HG02981 (cell line): ENCODE results near the gene GDF7.

ENCODE experiments used
- ATAC-seq: cut with Tn5 transposase; IDR thresholded peaks from one replicate; pipeline ENCODE4 v1.9.1; 2021; ENCODE audit warnings: mild to moderate bottlenecking, moderate library complexity; ENCODE audit not compliant: unreplicated experiment

Gene GDF7

DNA sequence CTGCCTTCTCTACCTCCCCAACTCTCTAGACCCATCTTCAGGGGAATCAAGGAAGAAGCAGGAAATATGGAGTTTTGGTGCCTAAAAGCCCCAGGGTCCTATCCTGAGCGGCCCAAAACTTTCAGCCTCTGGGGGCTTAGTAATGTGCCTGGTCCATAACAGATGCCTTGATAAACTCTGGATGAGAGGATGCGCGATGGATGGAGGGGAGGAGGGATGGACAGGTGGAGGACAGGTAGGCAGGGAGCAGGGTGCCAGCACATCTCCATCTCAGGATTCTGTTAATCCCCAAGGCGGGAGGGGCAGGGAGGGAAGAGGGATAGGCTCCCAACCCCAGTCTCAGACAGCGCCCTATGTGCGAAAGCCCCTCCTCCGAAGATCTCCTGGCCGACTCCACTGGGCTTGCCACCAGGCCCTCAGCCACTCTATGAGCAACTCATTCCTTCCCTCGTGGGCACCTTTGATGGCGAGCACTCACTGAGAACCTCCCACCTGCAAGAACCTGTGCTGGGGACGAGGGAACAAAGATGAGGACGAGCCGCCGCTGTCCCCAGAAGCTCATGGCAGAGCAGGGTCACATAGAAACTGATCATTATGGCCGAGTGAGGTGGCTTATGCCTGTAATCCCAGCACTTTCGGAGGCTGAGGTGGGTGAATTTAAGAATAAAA, 39.1 kb upstream of the GDF7 start:
- no peak for ATAC-seq

- no peak for ATAC-seq
Observed at GRCh38 chr2:20629181-20629580, 37.8 kb upstream of the GDF7 start.

- ATAC-seq, result no peak
Observed at GRCh38 chr2:20629581-20630171, 37.3 kb upstream of the GDF7 start.

DNA sequence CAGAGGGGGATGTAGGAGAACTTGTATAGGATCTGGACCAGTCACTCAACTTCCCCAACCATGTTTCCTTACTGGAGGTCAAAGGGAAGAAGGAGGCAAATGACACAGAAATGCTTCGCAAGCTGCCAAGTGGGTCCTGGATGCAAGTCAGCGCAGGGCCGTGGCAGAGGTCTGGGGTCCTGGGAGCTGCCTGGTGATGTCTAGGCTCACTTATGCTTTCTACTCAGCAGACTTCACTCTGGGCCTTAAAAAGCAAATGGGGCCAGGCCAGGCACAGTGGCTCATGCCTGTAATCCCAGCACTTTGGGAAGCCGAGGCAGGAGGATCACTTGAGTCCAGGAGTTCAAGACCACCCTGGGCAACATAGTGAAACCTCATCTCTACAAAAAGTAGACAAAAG, 36.0 kb upstream of the GDF7 start:
- ATAC-seq, result no peak

DNA sequence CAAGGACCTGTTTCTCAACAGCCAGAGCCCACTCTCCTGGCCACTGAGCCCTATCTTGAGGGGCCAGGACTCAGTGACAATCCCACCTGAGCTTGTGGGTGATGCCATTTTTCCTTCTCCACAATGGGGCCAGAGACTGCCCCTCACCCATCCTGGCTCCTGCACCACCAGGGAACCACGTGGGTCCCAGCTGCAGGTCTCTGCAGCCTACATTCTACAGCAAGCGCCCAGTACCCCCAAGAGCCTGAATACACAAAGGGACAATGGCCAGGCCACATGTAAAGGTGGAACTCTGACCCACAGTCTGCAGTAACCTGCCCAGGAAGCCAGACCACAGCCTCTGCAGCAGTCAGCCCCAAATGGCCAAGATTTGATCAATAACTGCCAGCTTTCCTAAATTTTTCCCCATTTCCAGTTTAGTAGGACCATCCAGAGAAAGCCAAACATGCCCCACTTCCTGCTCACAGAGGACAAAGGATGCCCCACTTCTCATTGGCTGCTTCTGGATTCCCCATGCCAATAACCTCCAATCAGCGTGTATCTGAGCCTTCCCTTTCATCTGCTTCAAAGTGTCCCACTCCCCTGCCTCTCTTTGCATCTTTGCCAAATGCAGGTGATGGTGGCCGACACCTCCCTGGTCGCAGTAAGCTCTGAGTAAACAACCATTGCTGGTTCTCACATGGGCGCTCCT, 35.2 kb upstream of the GDF7 start:
- no peak for ATAC-seq

GRCh38 chr2:20632446-20632990, 34.4 kb upstream of the GDF7 start:
- ATAC-seq, result no peak

DNA sequence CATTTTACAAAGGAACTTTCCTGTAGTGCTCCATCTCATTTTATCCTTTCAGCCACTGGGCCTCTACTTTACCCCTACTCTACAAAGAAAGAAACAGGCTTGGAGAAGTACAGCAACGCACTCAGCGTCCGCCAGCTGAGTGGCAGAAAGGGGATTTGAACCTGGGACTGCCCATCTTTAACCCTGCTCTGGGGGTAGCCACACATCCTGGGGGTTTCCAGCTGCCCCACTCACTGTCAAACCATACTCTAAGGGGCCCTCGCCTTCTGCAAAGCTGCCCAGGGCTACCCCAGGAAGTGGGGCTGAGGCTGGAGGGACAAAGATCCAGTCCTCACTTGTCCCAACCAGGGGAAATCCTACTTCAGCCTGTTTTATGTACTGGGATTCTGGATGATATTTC, 33.9 kb upstream of the GDF7 start:
- no peak for ATAC-seq

DNA sequence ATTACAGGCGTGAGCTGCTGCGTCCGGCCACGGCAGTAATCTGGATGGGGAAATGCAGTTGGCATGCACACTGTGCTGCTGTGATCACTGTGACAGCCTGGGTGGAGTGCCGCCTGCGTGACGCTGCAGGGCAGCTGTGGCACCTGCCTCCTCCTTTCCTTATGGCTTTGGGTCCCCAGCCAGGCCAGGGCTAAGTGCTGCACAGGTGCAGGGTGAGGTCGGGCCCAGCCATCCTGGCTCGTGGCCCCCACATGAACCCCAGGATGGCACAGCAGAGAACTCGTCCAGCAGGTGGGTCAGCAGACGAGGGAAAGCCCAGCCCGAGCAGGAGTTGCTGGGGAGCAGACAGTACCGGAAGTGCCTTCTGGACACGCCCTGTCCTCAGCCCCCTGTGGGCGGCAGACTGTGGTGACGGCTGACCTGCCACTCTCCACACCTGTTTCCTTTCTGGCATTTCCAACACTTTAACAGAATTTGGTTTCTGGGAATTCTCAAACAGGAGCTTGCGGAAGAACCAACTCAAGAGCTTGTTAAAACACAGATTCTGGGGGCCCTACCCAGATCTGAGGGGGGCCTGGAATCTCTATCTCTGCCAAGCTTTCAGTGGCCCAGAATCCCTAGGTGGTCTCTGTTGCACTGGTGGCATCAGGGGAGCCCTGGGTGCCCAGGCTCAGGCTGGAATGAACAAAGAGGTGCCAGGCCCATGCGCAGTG, 33.0 kb upstream of the GDF7 start:
- ATAC-seq, result no peak

- ATAC-seq, result no peak
Observed at GRCh38 chr2:20634507-20635112, 32.3 kb upstream of the GDF7 start.

DNA sequence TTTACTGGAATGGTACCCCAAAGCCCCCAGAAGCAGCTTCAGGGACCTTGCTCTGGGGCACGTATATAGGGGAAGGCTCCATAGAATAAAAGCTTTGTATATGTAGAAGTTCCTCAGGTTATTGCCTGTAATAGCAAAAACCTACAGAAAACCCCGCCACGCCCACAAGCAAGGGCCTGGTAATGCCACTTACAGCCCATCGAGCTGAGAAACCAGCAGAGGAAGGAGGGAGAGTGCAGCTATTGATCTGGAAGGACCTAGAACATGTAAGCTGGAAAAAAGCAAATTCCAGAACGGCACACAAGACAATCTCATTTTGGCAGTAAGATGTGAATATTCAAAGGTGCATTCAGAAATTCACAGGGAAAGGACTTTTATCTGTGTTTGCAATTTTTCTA, 31.8 kb upstream of the GDF7 start:
- ATAC-seq, result no peak

GRCh38 chr2:20635675-20636584, 31.0 kb upstream of the GDF7 start:
- ATAC-seq, result peak; percentile 87

GRCh38 chr2:20637147-20637546, 29.8 kb upstream of the GDF7 start:
- ATAC-seq, result no peak

DNA sequence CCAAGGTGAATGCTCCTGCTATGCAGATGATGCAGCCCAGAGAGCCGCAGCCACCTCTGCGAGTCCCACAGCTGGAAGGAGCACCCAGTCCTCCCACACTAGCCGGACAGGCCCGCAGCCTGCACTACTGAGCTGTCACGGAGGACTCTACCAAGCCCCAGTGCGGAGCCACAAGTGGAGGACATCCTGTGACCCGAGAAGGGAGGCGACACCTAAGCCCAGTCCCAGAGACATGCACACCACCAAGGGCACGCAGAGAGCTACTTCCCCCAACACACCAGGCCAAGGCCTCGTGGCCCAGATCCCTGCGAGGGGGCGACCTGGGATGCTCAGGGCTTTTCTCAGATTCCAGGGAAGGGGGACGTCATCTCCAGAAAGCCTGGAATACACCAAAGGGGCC, 28.9 kb upstream of the GDF7 start:
- no peak for ATAC-seq

- ATAC-seq, result no peak
Observed at GRCh38 chr2:20638646-20639430, 28.1 kb upstream of the GDF7 start.

- ATAC-seq, result no peak
Observed at GRCh38 chr2:20640411-20641122, 26.4 kb upstream of the GDF7 start.

- no peak for ATAC-seq
Observed at GRCh38 chr2:20641123-20641985, 25.6 kb upstream of the GDF7 start.

DNA sequence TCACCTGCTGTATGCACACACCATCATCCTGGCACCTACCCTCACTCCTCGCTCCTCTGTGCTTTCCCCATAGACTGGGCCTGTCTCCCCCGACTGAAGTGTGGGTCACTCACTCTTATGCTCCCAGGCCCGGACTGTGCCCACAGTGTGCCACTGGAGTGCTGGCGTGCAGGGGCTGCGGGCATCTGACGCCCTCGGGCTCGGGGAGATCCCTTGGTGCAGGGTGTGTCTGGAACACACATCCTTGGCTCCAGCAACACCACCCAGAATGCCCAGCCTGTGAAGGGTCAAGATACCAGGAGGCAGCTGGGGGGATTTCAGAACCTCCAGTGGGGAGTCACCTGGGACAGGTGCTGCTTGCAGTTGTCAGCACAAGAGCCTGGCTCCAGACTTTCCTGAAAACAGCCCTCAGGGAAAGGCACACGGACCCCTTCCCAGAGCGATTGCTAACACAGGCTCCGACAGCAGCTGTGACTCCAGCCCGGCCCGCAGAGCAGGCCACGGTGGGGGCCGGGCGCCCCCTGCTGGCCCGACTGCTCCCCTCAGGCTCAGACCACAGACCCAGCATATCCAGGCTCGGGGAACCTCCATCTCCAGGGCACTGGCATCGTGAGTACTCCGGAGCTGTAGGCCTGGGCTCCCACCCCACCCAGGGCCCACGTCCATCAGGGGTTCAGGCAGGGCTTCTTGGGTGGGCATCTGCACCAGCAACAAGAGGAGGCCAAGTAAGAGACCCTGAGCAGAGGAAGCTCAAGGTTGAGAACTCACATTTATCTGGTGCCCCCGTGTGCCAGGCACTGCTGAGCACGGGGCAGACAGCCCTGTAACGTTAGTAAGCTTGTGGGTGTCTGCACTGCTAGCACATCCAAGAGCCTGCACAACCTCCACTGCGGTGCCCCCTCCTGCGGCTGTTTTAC, 24.6 kb upstream of the GDF7 start:
- peak; percentile 97 for ATAC-seq
